GM12891 (cell line): Measurements from ENCODE around the gene SYN1.

Experiments
- POLR2AphosphoS5 ChIP-seq: IDR thresholded peaks from 2 replicates; pipeline ENCODE4 v1.6.1; 2011; ENCODE audit warnings: low read depth, low read length, control low read depth
- POU2F2 ChIP-seq: IDR thresholded peaks from 2 replicates; pipeline ENCODE4 v1.6.1; 2011; ENCODE audit warnings: low read depth, mild to moderate bottlenecking, control low read depth, low read length, moderate library complexity
- TAF1 ChIP-seq: IDR thresholded peaks from 2 replicates; pipeline ENCODE4 v1.6.1; 2011; ENCODE audit warnings: low read depth, low read length, control low read depth

- TF ChIP-seq TAF1 (no peak), POLR2AphosphoS5 (no peak), POU2F2 (no peak)
Measured at GRCh38 chrX:47607091-47607490, 12.6 kb downstream of the SYN1 start.
